Naive thymus-derived CD4-positive, alpha-beta T cell (primary cell): ENCODE measurements around the gene MYH13. TPM values are rescaled to one million over a fixed set of nuclear protein-coding genes. Genes with fewer than 3 reads are reported as not detected.

Source experiments
- ATAC-seq: fragments of 150-1000 bp; cut with Tn5 transposase; 2 replicates; pipeline ENCODE4 v1.10.0; 2021; ENCODE audit warnings: mild to moderate bottlenecking, moderate library complexity
- CTCF ChIA-PET: fragments of 350-600 bp; sonication (Branson Sonifier 250); formaldehyde crosslinking; loops from one replicate; lab custom pipeline; 2021; ENCODE audit warnings: antibody characterized with exemption; lab: Charles Lee
- POLR2A ChIA-PET: fragments of 350-600 bp; sonication (Branson Sonifier 250); formaldehyde crosslinking; loops from one replicate; lab custom pipeline; 2021; ENCODE audit warnings: antibody characterized with exemption, inconsistent platforms; lab: Charles Lee
- DNase-seq, 9 donors: peaks; one replicate each; pipeline versions ENCODE4 v3.0.0 to v3.0.0-alpha.2; 2020 to 2022; ENCODE audit warnings: mixed read lengths in 1 of 9
- H3K27ac ChIP-seq: one replicate; pipeline ENCODE4 v1.7.0; 2013; ENCODE audit warnings: mild to moderate bottlenecking, low read depth, low read length, moderate library complexity
- H3K27me3 ChIP-seq, 2 donors: one replicate each; pipeline ENCODE4 v1.7.0; 2013; ENCODE audit warnings: low read length in 2 of 2, mild to moderate bottlenecking in 2 of 2, moderate library complexity in 2 of 2; ENCODE audit not compliant: control insufficient read depth in 2 of 2, insufficient read depth in 2 of 2
- H3K36me3 ChIP-seq, 3 experiments: 1 replicate in 2 of 3; 2 replicates in 1 of 3; pipeline ENCODE4 v1.7.0; 2013; ENCODE audit warnings: low read length in 3 of 3, mild to moderate bottlenecking in 3 of 3, moderate library complexity in 1 of 3; ENCODE audit not compliant: insufficient read depth in 3 of 3, control insufficient read depth in 2 of 3
- H3K4me1 ChIP-seq, 2 donors: one replicate each; pipeline ENCODE4 v1.7.0; 2013; ENCODE audit warnings: low read length in 2 of 2, mild to moderate bottlenecking in 2 of 2, moderate library complexity in 1 of 2; ENCODE audit not compliant: control insufficient read depth in 2 of 2, insufficient read depth in 2 of 2
- H3K4me3 ChIP-seq: 2 replicates; pipeline ENCODE4 v1.7.0; 2013; ENCODE audit warnings: mild to moderate bottlenecking, low read length
- H3K9me3 ChIP-seq, 3 experiments: 1 replicate in 2 of 3; 2 replicates in 1 of 3; pipeline ENCODE4 v1.7.0; 2013; ENCODE audit warnings: low read length in 3 of 3; ENCODE audit not compliant: control insufficient read depth in 2 of 3
- H3K27ac Mint-ChIP-seq, 9 donors: one replicate each; pipeline ENCODE4 v1.8.0; 2020 to 2022; ENCODE audit warnings: mixed read lengths in 9 of 9, mild to moderate bottlenecking in 8 of 9, moderate library complexity in 5 of 9, inconsistent platforms in 2 of 9
- H3K27me3 Mint-ChIP-seq, 5 donors: one replicate each; pipeline ENCODE4 v1.8.0; 2021 to 2022; ENCODE audit warnings: mixed read lengths in 5 of 5, mild to moderate bottlenecking in 1 of 5
- H3K36me3 Mint-ChIP-seq, 5 donors: one replicate each; pipeline ENCODE4 v1.8.0; 2020 to 2022; ENCODE audit warnings: mixed read lengths in 5 of 5, mild to moderate bottlenecking in 3 of 5, inconsistent platforms in 1 of 5
- H3K4me1 Mint-ChIP-seq, 7 donors: one replicate each; pipeline ENCODE4 v1.8.0; 2020 to 2022; ENCODE audit warnings: mixed read lengths in 7 of 7, mild to moderate bottlenecking in 3 of 7, inconsistent platforms in 1 of 7
- H3K4me3 Mint-ChIP-seq, 10 donors: one replicate each; pipeline ENCODE4 v1.8.0; 2020 to 2022; ENCODE audit warnings: mild to moderate bottlenecking in 10 of 10, mixed read lengths in 10 of 10, moderate library complexity in 6 of 10, inconsistent platforms in 2 of 10
- H3K9me3 Mint-ChIP-seq, 11 donors: one replicate each; pipeline ENCODE4 v1.8.0; 2020 to 2022; ENCODE audit warnings: mixed read lengths in 11 of 11, mild to moderate bottlenecking in 4 of 11, inconsistent platforms in 1 of 11, moderate library complexity in 1 of 11
- intact Hi-C, 2 donors: fragments of 100-400 bp; cut with micrococcal nuclease; formaldehyde crosslinking; loops; one replicate each; pipeline ENCODE4 v1.15.1; 2023
- polyA plus RNA-seq, 2 donors: library from polyadenylated mRNA; unstranded; fragments of 300-500 nt; fragmentation: Illumina TruSeq; gene quantifications; one replicate each; pipeline ENCODE4 v1.2.3, GENCODE V29; 2021
- total RNA-seq, 6 experiments: library from RNA in 5 of 6; stranded (reverse) in 5 of 6; gene quantifications; 1 replicate in 5 of 6; 2 replicates in 1 of 6; pipeline ENCODE4 v1.2.3 and lab custom pipeline; 2021 to 2026

Gene MYH13
- total and polyA plus RNA-seq, 7 experiments from 2014 or later: not detected

DNA sequence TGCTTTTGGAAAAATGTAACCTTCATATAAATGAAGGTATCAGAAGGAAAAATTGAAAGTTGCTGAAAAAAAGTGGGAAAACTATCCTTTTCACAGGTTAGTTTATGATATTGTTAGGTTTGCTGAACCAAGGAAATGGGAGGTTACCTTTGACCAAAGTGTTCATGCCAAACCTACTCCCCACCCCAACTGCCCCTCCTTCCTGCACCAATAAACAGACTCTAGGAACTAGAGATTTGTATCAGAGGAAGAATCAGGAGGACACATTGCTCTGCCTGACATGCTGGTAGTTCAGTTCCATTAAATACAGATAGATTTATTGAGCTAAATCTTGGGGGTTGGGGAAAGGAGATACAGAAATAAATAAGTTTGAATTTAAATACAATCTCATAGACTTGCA is 30.8 kb upstream of the MYH13 start:
- no peak overlapping the region for H3K27ac Mint-ChIP-seq
- Histone ChIP-seq H3K36me3 (no peaks in the 10 kb centered on the region), H3K4me1 (no peaks in the 10 kb centered on the region), H3K27ac (no peak overlapping the region), H3K9me3 (no peaks in the 10 kb centered on the region), H3K4me3 (no peak overlapping the region), H3K27me3 (no peaks in the 10 kb centered on the region)
- ATAC-seq (no peak), DNase-seq (no peak)
- intact Hi-C loops: no loop called here
- ChIA-PET POLR2A (no interaction called here), CTCF (no interaction called here)
- H3K4me3 Mint-ChIP-seq: no peak overlapping the region
- H3K27me3 Mint-ChIP-seq: peaks cover 0 to 24% (median 17%) of the 10 kb centered on the region in 5 donors
- peaks cover 0 to 4% (median 0%) of the 10 kb centered on the region in 11 donors for H3K9me3 Mint-ChIP-seq
- H3K36me3 Mint-ChIP-seq: no peaks in the 10 kb centered on the region
- H3K4me1 Mint-ChIP-seq: no peaks in the 10 kb centered on the region

DNA sequence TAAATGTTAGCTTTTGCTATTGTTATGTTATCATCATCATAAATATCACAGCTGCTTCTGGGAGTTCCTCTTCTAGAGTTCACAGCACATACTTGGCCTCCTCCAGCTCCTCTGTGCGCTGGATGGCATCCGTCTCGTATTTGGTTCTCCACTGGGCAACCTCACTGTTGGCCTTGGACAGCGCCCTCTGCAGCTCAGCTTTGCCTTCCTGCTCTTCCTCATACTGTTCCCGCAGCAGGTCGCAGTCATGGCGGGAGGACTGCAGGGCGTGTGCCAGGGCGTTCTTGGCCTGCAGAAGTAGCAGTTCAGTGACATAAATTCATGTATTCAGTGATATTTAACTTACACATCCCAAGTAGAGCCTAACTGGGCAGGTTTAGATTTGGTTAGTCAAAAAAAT is 25.5 kb upstream of the MYH13 start:
- Histone ChIP-seq H3K4me1 (no peaks in the 10 kb centered on the region), H3K27me3 (no peaks in the 10 kb centered on the region), H3K4me3 (no peak overlapping the region), H3K36me3 (no peaks in the 10 kb centered on the region), H3K27ac (no peak overlapping the region), H3K9me3 (no peaks in the 10 kb centered on the region)
- ChIA-PET POLR2A (no interaction called here), CTCF (no interaction called here)
- H3K36me3 Mint-ChIP-seq: no peaks in the 10 kb centered on the region
- H3K27ac Mint-ChIP-seq: no peak overlapping the region
- intact Hi-C loops: no loop called here
- no peaks in the 10 kb centered on the region for H3K4me1 Mint-ChIP-seq
- no peak overlapping the region for H3K4me3 Mint-ChIP-seq
- peaks cover 2 to 13% (median 13%) of the 10 kb centered on the region in 5 donors for H3K27me3 Mint-ChIP-seq
- ATAC-seq: no peak
- peaks cover 0 to 4% (median 0%) of the 10 kb centered on the region in 11 donors for H3K9me3 Mint-ChIP-seq
- no peak for DNase-seq

DNA sequence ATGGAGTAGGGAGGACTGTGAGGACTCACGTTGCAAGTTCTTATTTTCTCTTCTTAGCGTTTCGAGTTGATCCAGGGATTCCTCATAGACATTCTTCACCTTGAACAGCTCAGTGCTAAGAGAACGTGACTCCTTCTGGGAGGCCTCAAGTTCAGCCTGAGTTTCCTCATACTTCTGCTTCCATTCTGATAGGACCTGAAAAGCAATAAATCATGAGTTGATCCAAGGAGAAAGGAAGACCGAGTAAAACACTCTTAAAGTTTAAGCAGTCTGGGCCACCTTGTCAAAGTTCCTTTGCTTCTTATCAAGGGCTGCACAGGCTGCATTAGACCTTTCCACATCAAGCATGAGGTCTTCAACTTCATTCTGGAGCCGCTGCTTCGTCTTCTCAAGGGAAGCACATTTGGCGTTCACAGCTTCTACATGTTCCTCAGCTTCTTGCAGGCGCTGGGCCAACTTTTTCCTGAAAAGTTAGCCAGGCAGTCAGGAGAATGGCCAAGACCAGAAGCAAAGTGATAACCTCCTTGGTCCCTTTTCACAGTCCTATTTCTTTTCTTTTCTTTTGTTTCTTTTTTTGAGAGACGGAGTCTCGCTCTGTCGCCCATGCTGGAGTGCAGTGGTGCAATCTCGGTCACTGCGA is 23.8 kb upstream of the MYH13 start:
- no peaks in the 10 kb centered on the region for H3K36me3 Mint-ChIP-seq
- Histone ChIP-seq H3K27me3 (no peaks in the 10 kb centered on the region), H3K27ac (no peak overlapping the region), H3K4me3 (no peak overlapping the region), H3K4me1 (no peaks in the 10 kb centered on the region), H3K9me3 (no peaks in the 10 kb centered on the region), H3K36me3 (no peaks in the 10 kb centered on the region)
- H3K9me3 Mint-ChIP-seq: peaks cover 0 to 3% (median 0%) of the 10 kb centered on the region in 11 donors
- ATAC-seq (no peak), DNase-seq (no peak)
- peaks cover 2 to 30% (median 11%) of the 10 kb centered on the region in 5 donors for H3K27me3 Mint-ChIP-seq
- no peak overlapping the region for H3K4me3 Mint-ChIP-seq
- no peaks in the 10 kb centered on the region for H3K4me1 Mint-ChIP-seq
- CTCF ChIA-PET: no interaction called here
- intact Hi-C loops: no loop called here
- POLR2A ChIA-PET: interaction anchor here (0.6 kb wide), 1 partner anchor 376 kb away, joined by 3 read pairs; no protein-coding TSS in a partner anchor
- no peak overlapping the region for H3K27ac Mint-ChIP-seq

GRCh38 chr17:10394201-10394887 is 21.5 kb upstream of the MYH13 start:
- H3K4me1 ChIP-seq: no peaks in the 10 kb centered on the region
- intact Hi-C loops: no loop called here
- no peak overlapping the region for H3K27ac ChIP-seq
- H3K9me3 Mint-ChIP-seq: peaks cover 0 to 4% (median 0%) of the 10 kb centered on the region in 11 donors
- H3K27ac Mint-ChIP-seq: no peak overlapping the region
- H3K9me3 ChIP-seq: no peaks in the 10 kb centered on the region
- ATAC-seq (no peak), DNase-seq (no peak)
- H3K4me3 Mint-ChIP-seq: no peak overlapping the region
- CTCF ChIA-PET: no interaction called here
- no peaks in the 10 kb centered on the region for H3K4me1 Mint-ChIP-seq
- no peaks in the 10 kb centered on the region for H3K27me3 ChIP-seq
- no peaks in the 10 kb centered on the region for H3K36me3 ChIP-seq
- no peak overlapping the region for H3K4me3 ChIP-seq
- no peaks in the 10 kb centered on the region for H3K36me3 Mint-ChIP-seq
- peaks cover 2 to 35% (median 17%) of the 10 kb centered on the region in 5 donors for H3K27me3 Mint-ChIP-seq
- POLR2A ChIA-PET: no interaction called here

DNA sequence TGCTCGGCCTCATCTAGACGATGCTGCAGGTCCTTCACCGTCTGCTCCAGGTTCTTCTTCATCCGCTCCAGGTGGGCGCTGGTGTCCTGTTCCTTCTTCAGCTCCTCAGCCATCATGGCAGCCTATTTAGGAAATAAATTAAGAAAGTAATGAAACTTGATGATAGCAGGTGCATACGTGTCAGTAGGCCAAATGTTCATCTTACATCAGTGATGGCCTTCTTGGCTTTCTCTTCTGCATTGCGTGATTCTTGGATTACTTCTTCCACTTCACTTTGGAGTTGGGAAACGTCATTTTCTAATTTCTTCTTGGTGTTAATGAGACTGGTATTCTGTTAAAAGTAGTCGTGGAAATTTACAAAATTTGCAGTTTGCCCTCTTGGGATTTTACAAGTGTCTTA is 20.1 kb upstream of the MYH13 start:
- Histone ChIP-seq H3K9me3 (no peaks in the 10 kb centered on the region), H3K4me3 (no peak overlapping the region), H3K27me3 (no peaks in the 10 kb centered on the region), H3K36me3 (no peaks in the 10 kb centered on the region), H3K27ac (no peak overlapping the region), H3K4me1 (no peaks in the 10 kb centered on the region)
- DNase-seq (no peak), ATAC-seq (no peak)
- intact Hi-C loops: no loop called here
- H3K27ac Mint-ChIP-seq: no peak overlapping the region
- H3K4me3 Mint-ChIP-seq: no peak overlapping the region
- H3K36me3 Mint-ChIP-seq: no peaks in the 10 kb centered on the region
- H3K27me3 Mint-ChIP-seq: peaks cover 2 to 40% (median 22%) of the 10 kb centered on the region in 5 donors
- H3K4me1 Mint-ChIP-seq: no peaks in the 10 kb centered on the region
- peaks cover 0 to 4% (median 1%) of the 10 kb centered on the region in 11 donors for H3K9me3 Mint-ChIP-seq
- ChIA-PET POLR2A (no interaction called here), CTCF (no interaction called here)

GRCh38 chr17:10385871-10386270 is 13.1 kb upstream of the MYH13 start:
- no peak overlapping the region for H3K27ac ChIP-seq
- peaks cover 0 to 19% (median 2%) of the 10 kb centered on the region in 11 donors for H3K9me3 Mint-ChIP-seq
- POLR2A ChIA-PET: no interaction called here
- no peak overlapping the region for H3K4me3 Mint-ChIP-seq
- no peaks in the 10 kb centered on the region for H3K4me1 Mint-ChIP-seq
- ATAC-seq (no peak), DNase-seq (no peak)
- no peaks in the 10 kb centered on the region for H3K36me3 ChIP-seq
- intact Hi-C loops: no loop called here
- peaks cover 0 to 26% (median 15%) of the 10 kb centered on the region in 5 donors for H3K27me3 Mint-ChIP-seq
- no peaks in the 10 kb centered on the region for H3K9me3 ChIP-seq
- H3K4me3 ChIP-seq: no peak overlapping the region
- CTCF ChIA-PET: no interaction called here
- H3K27me3 ChIP-seq: no peaks in the 10 kb centered on the region
- H3K36me3 Mint-ChIP-seq: peaks cover 0 to 3% (median 0%) of the 10 kb centered on the region in 5 donors
- no peak overlapping the region for H3K27ac Mint-ChIP-seq
- no peaks in the 10 kb centered on the region for H3K4me1 ChIP-seq

DNA sequence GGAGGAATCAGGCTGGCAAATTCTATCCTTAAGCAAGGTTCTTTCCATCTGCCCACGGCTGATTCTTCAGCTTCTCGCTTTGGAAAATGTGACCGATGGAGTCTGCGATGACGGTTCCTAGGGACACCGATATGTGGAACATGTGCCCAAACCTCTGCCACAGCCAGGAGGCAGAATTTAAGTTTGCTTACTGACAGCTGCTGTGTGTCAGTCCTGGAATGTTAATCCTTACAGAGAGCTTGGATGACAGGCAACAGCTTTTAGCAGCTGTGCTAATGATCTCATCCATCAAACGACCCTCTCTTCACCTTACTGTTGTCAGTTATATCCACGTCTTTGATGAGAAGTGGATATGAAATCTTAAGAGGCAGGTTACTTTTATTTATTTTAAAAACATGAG is 11.4 kb upstream of the MYH13 start:
- Mint-ChIP-seq H3K4me3 (no peak overlapping the region), H3K9me3 (peaks cover 0 to 16% (median 2%) of the 10 kb centered on the region in 11 donors), H3K27me3 (peaks cover 0 to 16% (median 4%) of the 10 kb centered on the region in 5 donors), H3K27ac (no peak overlapping the region), H3K36me3 (peaks cover 0 to 3% (median 0%) of the 10 kb centered on the region in 5 donors), H3K4me1 (no peaks in the 10 kb centered on the region)
- intact Hi-C loops: no loop called here
- ATAC-seq (no peak), DNase-seq (no peak)
- Histone ChIP-seq H3K4me1 (no peaks in the 10 kb centered on the region), H3K36me3 (no peaks in the 10 kb centered on the region), H3K27me3 (no peaks in the 10 kb centered on the region), H3K4me3 (no peak overlapping the region), H3K27ac (no peak overlapping the region), H3K9me3 (no peaks in the 10 kb centered on the region)
- POLR2A ChIA-PET: no interaction called here
- CTCF ChIA-PET: no interaction called here
